ENCODE results near the gene MPZL3.

MPZL3 gene

GRCh38 chr11:118251858-118252652 is at the start of gene MPZL3:
Gene MPZL3 (minus strand): TSS chr11:118252365. CDS start chr11:118252294, 71 bp downstream.
- peak; percentile 73 to 78 for DNase-seq

GRCh38 chr11:118301600-118302195 is 49.5 kb upstream of the MPZL3 start:
- DNase-seq: no peak

GRCh38 chr11:118295815-118296454 is 43.8 kb upstream of the MPZL3 start:
- no peak for DNase-seq

- DNase-seq: no peak
Observed at GRCh38 chr11:118295199-118295598, 43.0 kb upstream of the MPZL3 start.

GRCh38 chr11:118294053-118294452 is 41.9 kb upstream of the MPZL3 start:
- DNase-seq: no peak

GRCh38 chr11:118291477-118292135 is 39.4 kb upstream of the MPZL3 start:
- DNase-seq: no peak

- no peak for DNase-seq
Observed at GRCh38 chr11:118290923-118291322, 38.8 kb upstream of the MPZL3 start.

GRCh38 chr11:118289401-118289800 is 37.2 kb upstream of the MPZL3 start:
- DNase-seq: no peak

- DNase-seq: no peak
Observed at GRCh38 chr11:118287006-118287405, 34.8 kb upstream of the MPZL3 start.

GRCh38 chr11:118286545-118286944 is 34.4 kb upstream of the MPZL3 start:
- DNase-seq: no peak

- DNase-seq: no peak
Observed at GRCh38 chr11:118283756-118284350, 31.7 kb upstream of the MPZL3 start.

GRCh38 chr11:118283037-118283636 is 31.0 kb upstream of the MPZL3 start:
- DNase-seq: no peak

GRCh38 chr11:118282606-118283005 is 30.4 kb upstream of the MPZL3 start:
- DNase-seq: no peak

- no peak for DNase-seq
Observed at GRCh38 chr11:118281284-118281683, 29.1 kb upstream of the MPZL3 start.

- no peak for DNase-seq
Observed at GRCh38 chr11:118277312-118277711, 25.1 kb upstream of the MPZL3 start.

GRCh38 chr11:118276422-118276821 is 24.3 kb upstream of the MPZL3 start:
- DNase-seq: no peak

GRCh38 chr11:118275176-118275575 is 23.0 kb upstream of the MPZL3 start:
- no peak for DNase-seq

GRCh38 chr11:118274186-118274585 is 22.0 kb upstream of the MPZL3 start:
- DNase-seq: no peak

- DNase-seq: no peak
Observed at GRCh38 chr11:118272001-118272400, 19.8 kb upstream of the MPZL3 start.

- no peak for DNase-seq
Observed at GRCh38 chr11:118267486-118267885, 15.3 kb upstream of the MPZL3 start.

GRCh38 chr11:118265954-118266353 is 13.8 kb upstream of the MPZL3 start:
- no peak for DNase-seq

Data from stimulated activated CD4-positive, alpha-beta T cell treated with anti-CD3 and anti-CD28 coated beads, Interleukin-2, amount 100 ng/mL, for 48 hours (primary cell).